HG02840 (cell line): ENCODE data around the gene PBOV1.

ENCODE experiments used
- ATAC-seq: cut with Tn5 transposase; IDR thresholded peaks from one replicate; pipeline ENCODE4 v1.9.1; 2021; ENCODE audit warnings: mild to moderate bottlenecking, moderate library complexity, moderate number of reproducible peaks; ENCODE audit not compliant: unreplicated experiment, low FRiP score

PBOV1 gene

DNA sequence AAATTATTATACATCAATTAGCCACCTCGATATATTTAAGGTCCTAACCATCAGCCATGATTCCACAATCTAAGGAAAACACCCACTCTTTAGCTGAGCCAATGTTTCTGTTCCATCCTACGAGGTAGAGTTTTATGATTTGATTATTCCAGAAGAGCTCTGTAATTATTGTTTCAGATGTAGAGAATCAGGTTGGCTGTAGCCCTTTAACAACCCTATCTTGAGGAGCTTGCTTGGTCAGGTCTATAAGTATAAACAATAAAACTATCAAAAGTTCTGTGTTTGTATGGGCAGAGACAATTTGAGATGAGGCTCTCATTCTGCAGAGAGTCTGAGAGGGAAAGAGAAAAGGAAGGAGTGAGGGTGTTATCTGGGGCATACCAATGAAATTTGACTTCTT lies at the start of gene PBOV1:
TSS of gene PBOV1 (minus strand) at position 43 of the 400 bp plus-strand sequence. CDS start 96 bp downstream, outside the sequence.
- no peak for ATAC-seq

DNA sequence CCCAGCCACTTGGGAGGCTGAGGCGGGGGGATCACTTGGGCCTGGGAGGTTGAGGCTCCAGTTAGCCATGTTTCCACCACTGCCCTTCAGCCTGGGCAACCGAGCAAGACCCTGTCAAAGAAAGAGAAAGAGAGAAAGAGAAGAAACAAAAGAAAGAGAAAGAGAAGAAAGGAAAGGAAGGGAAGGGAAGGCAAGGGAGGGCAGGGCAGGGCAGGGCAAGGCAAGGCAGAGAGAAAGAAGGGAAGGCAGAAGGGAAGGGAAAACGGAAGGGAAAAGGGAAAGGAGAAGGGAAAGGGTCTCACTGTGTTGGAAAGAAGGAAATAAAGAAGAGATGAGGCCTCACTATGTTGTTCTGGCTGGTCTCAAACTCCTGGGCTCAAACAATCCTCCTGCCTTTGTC lies 47.8 kb upstream of the PBOV1 start:
- no peak for ATAC-seq

DNA sequence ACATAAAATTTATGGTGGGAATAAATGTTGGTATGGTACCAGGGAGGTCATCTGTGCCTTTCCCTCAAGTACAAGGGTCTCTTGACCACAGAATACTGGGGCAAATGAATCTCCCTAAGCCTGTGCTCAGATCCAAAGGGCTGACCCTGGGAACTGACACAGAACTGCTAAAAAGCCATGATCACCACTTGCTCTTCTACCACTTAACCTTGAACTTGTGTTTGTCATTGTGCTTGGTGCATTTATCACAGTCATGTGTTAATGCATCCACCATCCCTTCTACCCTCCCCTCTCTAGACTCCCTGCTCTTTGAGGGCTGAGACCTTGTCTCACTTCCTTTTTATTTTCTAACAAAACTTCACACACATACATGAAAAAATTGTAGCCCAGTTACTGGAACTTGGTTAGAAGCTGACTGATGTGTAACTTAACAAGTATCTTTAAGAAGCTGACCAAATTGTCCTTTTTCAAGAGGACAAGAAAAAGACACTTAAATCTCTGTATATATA lies 46.1 kb upstream of the PBOV1 start:
- ATAC-seq: no peak

DNA sequence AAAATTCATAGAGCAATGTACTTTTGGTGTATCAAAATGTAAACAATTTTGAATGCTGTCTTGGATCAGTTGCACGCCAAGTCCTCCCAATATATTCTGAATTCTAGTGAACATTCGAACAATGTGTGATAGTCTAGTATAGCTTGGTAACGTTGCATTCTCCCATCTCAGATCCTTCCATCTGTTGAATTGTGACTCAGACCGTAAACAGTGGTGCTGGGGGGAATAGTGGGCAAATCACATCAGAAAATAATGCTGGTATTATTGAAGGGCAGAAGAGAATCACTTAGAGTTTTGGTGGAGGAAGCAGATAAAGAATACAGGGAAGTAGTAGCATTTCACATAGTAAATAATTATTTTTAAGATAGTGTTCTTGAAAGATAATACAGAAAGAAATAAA lies 45.7 kb upstream of the PBOV1 start:
- ATAC-seq: no peak

DNA sequence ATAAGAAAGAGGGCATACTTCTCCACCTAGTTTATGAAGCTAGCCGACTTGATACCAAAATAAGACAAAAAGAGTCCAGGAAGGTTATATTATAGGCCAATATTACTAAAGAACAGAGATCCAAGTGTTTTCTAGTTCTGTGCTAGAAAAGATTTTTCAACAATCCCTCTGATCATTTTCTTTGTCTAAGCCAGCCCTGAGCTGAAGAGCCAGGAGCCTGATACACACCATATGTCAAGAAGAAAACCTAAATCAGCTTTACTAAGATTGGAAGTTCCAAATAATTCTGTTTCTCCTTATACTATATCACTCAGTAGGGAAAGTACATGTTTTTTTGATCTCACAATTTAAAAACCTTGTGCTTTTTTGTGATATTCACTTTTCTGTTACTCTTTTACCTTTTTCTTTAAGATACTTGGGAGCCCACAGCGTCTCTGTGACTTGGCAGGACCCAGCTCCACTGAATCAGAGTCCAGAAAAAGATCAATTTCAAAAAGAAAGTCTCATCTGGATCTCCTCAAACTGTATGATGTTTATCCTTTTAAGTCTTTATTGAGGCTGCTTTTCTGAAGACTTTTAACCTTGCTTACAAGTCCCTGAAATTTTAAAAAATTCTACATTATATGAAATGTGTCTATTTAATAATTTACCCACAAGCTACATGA lies 43.0 kb upstream of the PBOV1 start:
- ATAC-seq: no peak

DNA sequence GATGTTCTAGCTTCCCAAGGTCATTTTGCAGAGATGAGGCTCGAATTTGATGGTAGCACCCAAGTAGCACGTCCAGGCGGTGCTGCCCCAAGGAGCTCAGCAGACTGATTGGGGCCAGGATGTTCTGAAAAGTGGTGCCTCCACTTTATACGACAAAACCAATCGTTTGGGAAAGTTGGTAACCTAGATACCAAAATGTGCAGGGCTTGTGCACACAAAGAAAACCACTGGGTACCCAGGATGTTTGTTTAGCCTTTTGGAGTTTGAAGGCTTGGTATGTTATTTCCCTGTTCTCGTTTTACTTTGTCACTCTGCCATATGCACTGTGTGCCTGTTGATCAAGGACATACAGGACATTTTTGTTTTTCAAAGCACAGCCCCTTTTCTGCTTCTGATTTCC lies 40.7 kb upstream of the PBOV1 start:
- no peak for ATAC-seq

DNA sequence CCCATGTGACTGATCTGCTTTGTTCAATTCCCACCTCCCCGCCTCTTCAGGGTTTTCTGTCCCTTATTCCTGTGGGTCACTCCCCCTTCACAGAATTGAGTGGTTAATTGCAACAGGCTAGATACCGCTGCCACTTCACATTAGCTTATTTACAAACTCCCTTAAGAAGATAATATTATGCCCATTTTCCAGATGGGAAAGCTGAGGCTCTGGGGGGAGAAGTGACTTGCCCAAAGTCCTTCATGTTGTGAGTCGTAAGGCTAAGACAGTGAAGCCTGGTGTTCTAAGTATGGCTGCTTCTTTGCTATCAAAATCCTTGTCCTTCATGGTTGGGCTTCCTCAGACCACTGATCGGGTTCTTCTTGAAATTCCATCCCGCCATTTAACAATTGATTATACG lies 39.9 kb upstream of the PBOV1 start:
- ATAC-seq: no peak

DNA sequence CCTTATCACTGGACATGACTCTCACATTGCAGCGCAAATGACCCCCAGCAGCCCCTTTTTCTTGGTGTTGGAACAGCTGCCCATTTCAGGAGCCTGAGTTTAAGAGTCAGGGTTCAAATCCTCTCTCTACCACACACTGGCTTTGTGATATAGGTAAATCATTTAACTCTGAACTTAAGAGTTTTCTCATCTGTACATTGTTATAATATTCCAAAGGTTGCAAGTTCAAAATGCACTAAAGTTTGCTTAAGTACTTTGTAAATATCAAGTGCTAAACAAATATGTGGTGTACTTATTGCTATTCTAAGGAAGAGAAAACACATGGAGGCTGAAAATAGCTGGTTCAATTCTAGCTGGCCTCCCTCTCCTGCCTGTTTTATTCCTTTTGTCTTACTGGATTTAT lies 39.3 kb upstream of the PBOV1 start:
- no peak for ATAC-seq

DNA sequence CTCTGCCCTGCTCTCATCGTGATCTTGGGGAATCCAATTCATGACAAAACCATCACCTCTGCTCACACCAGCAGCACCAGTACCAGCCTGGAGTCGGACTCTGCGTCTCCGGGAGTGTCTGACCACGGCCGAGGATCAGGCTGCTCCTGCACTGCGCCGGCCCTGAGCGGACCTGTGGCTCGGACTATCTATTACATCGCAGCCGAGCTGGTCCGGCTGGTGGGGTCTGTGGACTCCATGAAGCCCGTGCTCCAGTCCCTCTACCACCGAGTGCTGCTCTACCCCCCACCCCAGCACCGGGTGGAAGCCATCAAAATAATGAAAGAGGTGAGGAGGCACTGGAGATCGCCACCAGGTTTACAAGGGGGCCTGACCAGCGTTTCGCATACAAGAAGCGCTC lies 37.2 kb upstream of the PBOV1 start:
- ATAC-seq: no peak

DNA sequence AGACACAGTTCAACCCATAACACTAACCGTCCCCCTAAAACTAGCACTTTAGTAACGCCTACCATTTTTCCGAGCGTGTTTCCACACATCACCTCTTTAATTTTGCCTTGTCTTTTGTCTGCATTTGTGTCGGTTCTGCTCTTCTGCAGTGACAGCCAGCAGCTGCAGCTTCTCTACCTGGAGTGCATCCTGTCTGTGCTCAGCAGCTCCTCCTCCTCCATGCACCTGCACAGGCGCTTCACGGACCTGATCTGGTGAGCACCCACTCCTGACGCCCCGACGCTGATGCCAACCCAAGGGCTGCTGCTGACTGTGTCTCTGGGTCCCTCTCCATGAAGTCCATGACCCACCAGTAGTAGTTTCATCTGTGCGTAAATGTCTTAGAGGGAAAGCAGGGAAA lies 35.4 kb upstream of the PBOV1 start:
- no peak for ATAC-seq

DNA sequence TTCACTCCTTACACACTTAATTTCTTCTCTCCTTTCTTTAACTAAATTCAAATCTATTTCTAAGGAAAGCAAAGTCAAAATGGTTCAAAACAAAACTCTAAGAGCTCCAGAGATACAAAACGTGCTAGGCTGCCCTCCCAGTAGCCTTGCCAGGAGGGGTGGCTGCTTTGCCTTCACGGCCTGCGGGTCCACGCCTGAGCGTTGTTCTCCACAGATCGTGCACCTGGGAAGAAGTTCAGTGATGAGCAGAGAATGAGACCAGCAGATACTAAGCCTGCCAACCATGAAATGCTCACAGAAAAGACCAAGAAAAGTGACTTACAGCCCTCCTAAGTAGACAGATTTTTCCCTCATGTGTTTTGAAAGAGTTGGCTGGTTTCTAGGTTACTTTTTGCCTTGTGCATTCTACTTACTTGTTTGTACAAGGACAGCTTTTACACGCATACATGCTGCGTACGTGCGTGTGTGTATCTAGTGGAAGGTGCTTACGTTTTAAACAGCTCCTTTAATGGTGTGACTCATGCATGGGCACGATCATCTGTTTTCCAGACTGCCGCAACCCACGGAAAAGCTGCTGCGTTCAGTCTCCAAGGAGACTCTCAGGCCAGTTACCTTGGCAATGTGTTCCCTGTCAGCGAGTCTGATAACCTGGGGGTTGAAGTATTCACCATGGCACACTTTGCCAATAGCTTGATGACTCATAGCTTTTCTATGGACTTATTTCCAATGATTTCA lies 32.4 kb upstream of the PBOV1 start:
- no peak for ATAC-seq

DNA sequence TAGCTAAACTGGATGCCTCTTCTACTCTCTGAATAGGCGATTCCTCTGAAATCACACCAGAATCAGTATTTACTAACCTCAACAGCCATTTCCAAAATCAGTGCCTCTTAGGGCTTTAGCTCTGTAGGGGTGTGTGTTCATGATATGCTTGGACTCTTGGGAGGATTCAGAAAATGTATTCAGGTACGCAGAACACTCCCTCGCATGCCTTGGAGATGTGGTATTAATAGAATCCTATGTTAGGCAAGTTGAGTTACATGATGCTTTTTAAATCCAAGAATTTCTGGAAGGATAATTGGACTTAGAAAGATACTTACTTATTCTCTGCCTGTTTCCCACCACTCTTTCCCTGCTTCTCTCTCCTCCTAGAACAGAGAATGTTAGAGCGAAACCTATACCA lies 31.8 kb upstream of the PBOV1 start:
- no peak for ATAC-seq

DNA sequence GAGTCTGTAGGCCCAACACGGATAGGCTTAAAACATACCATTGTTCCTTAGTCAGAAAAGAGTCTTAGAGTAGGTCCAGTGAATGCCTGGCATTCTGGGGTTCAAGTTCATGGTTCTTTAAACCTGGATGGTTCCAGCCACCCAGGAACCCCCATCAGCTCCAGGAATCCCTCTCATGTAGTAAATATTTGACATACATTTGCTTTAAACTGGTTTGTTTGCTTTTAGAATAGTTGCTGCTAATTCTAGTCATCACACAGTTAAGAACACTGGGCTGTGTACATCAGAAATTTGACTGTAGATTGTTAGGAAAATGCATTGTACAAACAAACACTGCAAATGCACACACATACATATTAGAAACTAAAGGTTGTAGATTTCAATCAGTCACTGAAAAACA lies 30.6 kb upstream of the PBOV1 start:
- no peak for ATAC-seq

DNA sequence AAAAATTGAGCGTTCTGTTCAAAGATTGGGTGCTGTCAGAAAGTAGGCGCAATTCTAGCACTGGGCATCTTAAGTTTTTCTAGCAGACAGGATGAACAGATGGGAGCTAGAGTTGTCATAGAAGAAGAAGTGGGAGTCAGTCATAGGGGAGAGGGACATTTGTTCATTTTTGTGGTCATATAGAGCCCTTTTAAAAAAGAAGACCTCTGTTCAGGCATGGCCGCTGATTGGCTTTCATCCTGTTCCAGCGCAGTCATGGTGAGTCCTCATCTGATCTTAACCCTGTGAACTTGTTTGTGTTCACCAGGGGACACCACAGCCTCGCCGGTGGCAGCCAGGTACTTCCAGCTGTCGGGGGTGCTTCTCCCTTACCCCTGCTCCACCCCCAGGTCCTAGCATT lies 29.7 kb upstream of the PBOV1 start:
- no peak for ATAC-seq

DNA sequence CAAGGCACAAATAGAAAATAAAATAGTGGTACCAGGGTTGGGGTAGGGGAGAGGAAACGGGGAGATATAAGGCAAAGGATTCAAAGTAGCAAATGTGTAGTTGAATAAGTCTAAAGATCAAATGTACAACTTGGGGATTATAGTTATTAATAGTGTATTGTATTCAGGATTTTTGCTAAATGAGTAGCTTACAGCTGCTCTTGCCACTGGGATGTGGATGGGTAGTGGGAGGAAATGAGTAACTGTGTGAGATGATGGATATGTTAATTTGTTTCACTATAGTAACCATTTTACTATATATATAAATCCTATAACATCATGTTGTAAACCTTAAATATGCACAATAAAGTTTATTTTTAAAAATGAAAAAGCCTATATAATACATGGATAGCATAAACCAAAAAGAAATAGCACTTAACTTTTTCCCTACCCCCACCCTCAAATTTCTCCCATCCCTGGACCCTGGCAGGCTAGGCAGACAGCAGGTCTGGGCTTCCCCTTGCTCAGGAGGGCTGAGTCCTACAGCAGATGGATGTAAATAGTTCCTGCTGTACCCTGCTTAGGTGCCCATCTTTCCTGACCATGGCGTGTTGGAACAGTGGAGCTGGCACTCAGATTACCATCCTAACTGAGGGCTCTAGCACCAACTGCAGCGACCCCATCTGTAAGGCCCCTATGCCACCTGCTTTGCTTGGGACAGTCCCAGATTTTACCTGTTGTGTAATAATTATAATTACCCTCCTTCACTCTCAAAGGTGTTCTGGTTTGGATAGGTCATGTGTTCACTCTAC lies 28.6 kb upstream of the PBOV1 start:
- ATAC-seq: no peak

DNA sequence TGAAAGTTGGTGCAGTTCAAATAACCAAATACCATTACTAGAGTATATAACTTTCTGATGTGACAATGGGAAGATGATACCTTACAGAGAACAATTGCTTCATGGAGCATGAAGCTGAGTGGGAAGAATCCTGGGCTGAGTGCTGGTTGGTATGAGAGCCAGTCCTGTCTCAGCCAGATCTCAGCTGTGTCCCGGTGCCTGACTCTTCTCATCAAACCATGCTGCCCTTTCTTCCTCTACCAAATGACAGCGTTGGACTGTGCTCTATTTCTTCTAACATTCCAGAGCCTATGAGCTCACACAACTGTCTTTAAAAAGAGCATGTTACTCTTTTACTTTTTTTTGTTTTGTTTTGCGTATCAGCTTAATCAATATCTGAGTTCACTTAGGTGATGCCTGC lies 27.5 kb upstream of the PBOV1 start:
- ATAC-seq: no peak

DNA sequence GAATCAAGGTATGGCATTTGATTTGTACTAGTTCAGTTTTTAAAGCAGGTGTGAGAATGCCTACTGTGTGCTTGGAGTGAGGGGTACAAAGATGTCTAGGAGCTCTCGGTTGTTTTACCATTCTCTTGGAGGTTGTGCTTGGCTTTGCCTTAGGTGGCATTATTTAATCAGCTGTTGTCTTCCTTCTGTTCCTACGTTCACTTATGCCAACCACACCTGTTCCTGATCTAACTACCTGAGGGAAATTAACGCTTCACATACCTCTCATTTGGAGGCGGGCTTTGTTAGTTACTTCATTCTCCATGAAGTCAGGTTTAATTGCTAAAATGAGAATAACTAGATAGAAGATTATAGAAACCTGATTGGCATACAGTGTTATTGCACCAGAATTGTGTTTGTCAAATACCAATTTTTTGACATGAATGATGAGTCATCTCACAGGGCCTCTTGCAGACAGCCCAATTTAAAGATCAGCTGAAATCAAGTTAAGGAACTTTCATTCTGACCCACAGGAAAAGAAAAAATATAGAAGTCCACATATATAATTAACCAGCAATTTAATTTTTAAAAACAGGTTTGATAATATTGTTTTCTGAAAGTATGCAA lies 24.8 kb upstream of the PBOV1 start:
- ATAC-seq: no peak

DNA sequence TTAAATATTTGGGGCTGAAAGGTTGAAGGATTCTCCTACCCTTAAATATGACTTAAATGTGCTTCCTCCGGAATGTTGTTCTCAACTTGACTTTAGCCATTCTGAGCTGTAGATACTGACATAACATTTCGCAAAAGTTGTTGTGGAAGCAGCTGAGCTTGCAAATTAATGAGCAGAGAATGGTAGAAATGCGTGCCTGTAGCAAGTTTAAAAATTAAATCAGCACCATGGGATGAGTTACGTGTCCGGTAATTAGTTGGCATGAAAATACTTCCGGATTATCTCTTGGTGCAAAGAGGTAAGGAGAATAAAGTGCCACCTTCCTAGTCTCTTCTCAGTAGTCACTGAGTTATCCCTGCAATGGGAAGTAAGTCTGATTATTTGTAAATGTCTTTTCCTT lies 23.6 kb upstream of the PBOV1 start:
- ATAC-seq: no peak

DNA sequence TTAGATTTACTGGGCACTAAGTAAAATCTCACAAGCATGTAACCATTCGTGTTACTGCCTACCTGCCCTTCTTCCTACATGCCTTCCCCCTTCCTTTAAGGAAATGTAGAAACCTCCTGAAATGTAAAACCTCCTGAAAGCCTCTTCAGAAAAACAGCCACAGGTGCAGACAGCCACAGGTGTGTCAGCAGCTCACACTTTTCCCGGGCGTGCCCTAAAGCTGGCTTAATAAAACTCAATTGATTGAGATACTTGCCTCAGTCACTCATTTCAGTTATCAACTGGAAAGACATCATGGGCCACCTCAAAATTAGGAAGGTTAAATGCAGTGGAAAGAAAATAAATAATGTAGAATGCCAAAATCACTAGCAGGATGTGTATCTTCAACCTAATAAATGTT lies 23.1 kb upstream of the PBOV1 start:
- ATAC-seq: no peak

DNA sequence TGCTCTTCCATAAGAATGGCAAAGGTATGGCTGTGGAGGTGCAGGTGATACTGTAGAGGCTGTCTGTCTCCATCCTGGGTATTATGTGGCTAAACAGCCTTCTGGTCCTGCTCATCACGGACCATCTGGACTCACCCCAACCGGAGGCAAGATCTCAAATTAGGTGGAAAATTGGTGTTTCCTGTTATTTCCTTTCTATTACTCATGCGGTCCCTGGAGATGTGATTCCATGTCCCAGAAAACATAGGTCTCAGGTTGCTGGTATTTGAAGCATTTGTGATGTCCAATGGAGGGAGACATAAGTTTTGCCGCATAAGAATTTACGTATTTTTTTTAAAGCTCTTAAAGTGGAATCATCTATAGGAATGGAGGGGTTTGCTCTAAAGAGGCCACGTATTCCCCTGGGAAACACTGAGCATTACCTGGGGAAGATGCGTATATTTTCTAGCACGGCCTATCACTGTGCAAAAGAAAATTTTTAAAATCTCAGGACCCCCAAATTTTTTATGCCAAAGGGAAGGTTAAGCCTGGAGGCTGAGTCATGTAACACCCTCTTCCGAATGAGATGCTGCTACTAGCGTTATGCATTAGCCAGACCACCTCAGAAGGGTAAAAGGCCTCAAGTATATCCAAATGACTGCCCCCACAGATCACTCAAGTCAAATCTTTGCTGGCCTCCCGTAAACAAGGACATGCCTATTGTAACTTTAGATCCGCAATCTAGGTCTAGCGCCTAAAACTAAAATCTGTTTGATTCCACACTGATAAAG lies 22.4 kb upstream of the PBOV1 start:
- ATAC-seq: no peak
